NK-92 (cell line): Measurements from ENCODE around the gene ZNF791.
"Not testable (repeated sequence)": the region's sequence is repeated elsewhere in the genome, so short reads cannot be mapped to it uniquely, and the experiment has no call there.

ENCODE experiments used
- DNase-seq: peaks from one replicate; lab custom pipeline; 2025; ENCODE audit not compliant: unreplicated experiment; lab: John Stamatoyannopoulos, UW

The ZNF791 gene

DNA sequence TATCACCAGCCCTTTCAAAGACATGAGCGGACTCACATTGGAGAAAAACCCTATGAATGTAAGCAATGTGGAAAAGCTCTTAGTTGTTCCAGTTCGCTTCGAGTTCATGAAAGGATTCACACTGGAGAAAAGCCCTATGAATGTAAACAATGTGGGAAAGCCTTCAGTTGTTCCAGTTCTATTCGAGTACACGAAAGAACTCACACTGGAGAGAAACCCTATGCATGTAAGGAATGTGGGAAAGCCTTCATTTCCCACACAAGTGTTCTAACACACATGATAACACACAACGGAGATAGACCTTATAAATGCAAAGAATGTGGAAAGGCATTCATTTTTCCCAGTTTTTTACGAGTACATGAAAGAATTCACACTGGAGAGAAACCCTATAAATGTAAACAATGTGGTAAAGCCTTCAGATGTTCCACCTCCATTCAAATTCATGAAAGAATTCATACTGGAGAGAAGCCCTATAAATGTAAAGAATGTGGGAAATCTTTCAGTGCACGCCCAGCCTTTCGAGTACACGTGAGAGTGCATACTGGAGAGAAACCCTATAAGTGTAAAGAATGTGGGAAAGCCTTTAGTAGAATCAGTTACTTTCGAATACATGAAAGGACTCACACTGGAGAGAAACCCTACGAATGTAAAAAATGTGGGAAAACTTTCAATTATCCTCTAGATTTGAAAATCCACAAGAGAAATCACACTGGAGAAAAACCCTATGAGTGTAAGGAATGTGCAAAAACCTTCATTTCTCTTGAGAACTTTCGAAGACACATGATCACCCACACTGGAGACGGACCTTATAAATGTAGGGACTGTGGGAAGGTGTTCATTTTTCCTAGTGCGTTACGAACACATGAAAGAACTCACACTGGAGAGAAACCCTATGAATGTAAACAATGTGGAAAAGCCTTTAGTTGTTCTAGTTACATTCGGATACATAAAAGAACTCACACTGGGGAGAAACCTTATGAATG, 17.6 kb downstream of the ZNF791 start:
- no peak for DNase-seq

DNA sequence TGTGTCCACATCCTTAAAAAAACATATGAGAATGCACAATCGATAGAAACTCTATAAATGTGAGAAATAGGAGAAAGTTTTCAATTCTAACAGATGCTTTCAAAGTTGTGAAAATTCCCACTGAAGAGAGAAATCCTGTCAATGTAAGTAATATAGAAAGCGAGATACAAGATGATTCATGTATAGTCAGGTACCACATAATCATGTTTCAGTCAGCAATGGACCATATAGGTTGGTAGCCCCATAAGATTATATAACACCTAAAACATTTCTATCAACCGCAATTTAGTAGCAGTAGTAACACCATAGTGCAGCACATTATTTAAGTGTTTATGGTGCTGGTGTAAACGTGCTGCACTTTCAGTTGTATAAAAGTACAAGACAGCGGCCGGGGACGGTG, 18.5 kb downstream of the ZNF791 start:
- no peak for DNase-seq

DNA sequence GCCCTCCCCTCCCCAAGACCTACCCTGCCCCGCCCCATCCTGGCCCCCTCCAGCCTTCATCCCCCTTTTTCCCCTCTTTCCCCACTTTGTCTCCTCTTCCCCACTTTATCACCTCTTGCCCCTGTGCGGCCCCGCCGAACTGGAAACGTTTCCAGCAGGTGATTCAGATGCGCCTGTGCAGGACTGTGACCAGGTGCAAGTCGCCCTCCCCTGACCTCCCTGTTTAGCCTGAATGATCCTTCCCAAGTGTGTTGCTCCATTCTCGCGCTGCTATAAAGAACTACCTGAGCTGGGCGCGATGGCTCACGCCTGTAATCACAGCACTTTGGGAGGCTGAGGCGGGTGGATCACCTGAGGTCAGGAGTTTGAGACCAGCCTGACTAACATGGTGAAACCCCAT, 25.9 kb downstream of the ZNF791 start:
- DNase-seq, result no peak

DNA sequence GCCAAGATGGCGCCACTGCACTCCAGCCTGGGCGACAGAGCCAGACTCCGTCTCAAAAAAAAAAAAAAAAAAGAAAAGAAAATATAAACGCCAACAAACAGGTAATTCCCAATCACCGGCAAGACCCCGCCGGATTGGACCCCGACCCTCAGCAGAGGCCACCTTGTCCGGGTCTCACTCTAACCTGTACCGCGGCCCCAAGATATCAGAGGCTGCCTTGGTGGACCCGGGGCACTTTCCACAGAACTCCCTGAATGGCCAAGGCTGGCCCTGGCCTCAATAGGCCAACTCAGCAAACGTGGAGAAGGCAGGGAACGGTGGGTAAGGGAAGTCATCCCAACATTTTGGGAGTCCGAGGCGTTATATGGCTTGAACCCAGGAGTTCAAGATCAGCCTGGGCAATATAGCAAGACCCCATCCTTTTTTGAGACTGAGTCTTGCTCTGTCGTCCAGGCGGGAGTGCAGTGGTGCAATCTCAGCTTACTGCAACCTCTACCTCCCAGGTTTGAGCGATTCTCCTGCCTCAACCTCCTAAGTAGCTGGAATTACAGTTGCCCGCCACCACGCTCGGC, 28.0 kb downstream of the ZNF791 start:
- DNase-seq, result no peak

DNA sequence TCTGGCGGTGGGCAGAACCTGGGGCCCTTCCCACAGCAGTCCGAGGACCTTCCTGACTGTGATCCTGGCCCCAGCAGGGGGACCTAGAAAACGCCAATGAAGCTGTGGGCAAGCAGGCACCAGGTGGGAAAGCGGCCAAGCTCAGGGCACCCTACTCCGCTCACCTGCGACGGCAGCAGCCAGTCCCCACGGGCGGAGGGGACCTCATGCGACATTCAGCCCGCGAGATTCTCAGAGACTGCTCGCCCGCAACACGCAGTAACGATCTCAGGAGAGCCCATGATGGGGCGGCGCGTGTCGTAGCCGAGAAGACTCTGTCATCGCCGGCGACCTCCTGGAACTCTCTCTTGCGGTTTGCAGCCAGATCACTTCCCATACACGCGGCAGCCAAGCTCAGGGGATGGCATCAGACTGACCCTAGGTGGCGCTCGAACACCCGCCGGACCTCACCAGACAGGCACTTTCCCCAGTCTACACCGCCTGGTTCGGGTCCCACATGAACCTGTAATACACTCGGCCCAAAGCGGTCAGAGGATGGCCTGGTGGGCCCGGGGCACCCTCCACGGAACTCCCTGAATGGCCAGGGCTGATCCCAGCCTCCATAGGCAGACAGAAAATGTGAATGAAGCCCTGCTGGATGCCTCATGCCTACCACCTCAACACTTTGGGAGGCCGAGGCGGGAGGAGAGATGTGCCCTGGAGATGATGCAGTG, 29.3 kb downstream of the ZNF791 start:
- DNase-seq, result no peak

DNA sequence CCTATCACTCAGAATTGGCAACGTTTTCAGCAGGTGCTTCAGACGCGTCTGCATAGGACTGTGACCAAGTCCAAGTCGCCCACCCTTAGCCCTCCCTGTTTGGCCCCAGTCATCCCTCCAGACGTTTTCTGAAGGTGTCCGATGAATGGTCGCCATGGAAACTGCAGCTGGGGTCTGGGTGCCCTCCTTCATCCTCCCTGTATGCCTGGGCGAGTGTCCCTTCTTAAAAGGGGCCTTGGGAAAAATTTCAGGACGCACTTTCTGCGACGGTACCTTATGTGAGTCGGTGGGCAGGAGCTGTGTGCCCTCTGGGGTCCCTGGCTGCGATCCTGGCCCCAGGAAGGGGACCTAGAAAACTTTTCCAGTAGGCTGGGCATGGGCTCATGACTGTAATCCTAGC, 30.7 kb downstream of the ZNF791 start:
- DNase-seq, result no peak

DNA sequence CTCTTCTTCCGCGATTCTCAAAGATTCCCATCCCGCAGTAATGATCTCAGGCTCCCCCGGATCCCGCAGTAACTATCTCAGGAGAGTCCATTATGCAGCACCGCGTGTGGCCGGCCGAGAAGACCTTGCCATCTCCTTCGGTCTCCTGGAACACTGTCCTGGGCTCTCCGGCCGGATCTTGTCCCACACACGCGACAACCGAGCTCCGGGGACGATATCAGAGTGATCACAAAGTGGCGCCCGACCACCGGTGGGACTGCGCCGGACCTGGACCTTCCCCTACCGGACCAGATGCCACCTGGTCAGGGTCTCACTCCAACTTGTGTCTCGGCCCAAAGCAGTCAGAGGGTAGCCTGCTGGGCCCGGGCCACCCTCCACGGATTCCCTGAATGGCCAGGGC, 31.8 kb downstream of the ZNF791 start:
- no peak for DNase-seq

DNA sequence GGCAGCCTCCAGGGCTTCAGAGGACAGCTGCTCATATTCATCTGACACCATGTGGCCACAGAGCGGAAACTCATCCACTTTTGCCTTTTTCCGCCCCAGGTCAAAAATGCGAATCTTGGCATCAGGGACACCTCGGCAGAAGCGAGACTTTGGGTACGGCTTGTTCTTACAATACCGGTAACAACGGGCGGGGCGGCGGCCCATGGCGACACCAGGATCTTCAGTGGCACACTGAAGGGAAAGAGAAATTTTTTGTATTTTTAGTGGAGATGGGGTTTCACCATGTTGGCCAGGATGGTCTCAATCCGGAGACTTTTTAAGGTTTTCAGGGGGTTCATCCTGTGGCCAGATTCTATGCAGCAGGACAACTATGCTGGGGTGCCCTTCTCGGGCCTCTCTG, 33.0 kb downstream of the ZNF791 start:
- DNase-seq, result not testable (repeated sequence)

DNA sequence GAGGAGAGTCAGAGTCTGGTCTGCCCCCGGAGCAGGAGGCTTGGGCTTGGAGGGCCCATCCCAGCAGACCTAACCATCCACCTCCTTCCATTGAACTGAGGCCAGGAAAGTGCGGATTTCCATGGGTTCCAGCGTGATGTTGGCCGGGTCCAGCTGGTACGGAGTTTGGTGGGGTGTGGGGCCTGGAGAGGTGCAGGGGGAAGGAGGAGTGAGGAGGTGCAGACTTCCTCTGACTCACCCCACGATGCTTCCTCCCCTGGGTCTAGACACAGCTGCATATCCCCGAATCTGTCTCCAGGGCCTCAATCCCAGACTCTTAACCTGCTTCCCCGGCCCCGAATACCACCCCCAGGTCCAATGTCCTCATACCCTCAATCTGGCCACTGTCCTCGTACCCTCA, 35.8 kb downstream of the ZNF791 start:
- DNase-seq, result no peak

DNA sequence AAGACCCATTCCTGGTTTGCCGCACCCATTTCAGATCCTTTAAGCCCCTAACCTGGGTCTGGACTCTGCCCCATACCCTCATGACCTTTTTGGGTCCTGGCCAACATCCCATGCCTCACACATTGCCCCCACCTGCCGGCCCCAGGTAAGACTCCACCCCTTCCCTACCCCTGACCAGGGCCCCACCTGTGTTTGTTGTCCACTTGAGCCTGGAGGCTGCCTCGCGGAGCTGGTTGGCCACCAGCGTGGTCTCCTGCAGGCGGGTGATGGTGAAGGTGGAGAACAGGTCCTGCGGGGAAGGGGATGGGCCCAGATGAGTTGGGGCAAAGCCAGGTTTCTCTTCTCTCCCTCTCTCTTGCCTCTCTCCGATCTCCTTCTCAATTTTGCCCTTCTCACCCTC, 36.3 kb downstream of the ZNF791 start:
- no peak for DNase-seq

DNA sequence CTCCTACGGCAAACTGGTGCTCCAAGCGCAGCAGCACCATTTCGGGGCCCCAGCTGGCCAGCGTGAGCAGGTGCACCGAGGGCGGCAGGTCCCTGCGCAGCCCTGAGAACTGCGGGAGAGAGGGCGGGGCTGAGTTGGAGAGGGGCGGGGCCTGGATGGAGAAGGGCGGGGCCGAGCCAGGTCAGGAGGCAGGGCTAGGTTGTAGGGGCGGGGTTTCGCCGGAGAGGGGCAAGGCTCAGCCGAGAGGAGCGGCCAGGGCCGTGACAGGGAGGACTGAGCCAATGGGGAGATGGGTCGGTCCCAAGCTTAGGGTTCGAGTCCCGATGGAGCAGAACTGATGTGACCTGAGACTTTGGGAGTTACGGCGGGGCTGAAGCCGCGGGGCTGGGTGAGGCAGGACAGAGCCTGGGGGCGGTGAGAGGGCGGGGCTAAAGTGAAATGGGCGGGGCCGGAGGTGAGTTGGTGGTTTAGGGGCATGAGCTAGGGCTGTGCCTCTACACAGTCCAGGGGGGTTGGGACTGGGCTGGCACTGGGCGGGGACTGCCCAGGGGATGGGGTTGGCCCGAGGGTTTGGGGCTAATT, 36.9 kb downstream of the ZNF791 start:
- no peak for DNase-seq

DNA sequence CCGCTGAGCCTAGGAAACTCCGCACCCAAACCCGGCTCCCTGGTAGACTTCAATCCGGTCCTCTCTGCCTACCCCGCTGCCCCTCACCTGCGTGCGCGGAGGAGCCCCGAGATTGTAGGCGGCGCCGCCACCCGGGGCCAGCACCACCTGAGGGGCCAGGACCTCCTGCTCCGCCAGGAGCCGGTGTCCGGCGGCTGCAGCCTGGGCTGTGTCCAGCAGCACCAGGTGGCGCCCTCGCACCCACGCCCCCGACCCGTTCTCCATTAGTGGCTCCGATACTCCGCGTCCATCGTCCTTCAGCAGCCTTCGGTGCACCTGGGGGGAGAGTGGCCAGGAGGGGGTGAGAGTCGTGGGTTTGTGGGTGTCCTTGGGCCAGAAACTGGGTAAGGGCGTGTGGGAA, 37.4 kb downstream of the ZNF791 start:
- DNase-seq, result no peak

DNA sequence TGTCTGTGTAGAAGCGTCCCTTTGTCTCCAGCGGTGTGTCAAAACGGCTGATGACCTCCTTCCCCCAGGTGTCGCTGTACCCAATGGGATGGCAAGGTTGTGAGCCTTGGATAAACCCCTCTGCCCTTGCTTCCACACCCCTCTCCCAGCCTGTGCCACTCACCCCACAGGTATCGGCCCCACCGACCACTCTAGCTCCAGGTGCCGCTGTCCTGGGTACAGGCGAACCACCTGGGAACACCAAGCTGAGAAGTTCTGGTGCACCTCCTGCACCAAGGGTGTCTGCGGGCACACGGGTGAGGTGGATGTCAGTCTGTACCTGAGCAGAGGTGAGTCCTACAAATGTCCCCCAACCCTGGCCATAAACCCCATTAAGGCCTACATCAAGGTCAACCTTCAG, 39.2 kb downstream of the ZNF791 start:
- no peak for DNase-seq

DNA sequence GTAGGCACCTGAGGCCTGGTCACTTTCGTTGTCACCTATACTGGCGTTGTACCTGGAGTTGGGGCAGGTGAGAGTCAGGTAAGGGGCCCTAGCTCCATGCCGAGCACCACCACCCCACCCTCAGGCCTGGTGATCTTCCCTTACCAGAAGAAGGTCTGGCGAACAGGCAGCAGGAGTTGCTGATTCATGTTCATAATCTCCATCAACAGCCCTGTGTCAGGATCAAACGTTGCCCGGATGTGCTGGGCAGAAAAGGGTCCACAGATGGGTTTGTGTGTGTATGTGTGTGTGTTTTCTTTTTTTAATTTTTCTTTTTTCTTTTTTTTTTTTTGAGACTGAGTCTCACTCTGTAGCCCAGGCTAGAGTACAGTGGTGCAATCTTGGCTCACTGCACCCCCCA, 41.5 kb downstream of the ZNF791 start:
- DNase-seq, result no peak

DNA sequence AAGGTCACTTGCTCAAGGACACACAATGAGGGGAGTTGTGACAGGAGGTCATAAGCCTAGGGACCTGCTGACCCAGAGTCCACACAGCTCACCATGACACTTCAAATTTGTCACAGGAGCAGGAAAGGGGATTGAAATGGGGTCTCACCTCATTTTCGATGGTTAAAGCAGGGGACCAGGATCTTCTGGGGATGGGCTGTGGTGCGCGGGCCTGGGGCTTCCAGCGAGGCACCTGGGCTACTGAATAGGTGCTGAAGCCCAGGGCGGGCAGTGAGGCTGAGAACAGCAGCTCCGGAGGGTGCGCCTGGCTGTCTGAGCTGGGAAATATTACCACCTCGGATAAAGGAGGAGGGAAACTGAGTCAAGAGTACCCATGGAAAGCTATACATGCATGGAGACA, 44.8 kb downstream of the ZNF791 start:
- no peak for DNase-seq

DNA sequence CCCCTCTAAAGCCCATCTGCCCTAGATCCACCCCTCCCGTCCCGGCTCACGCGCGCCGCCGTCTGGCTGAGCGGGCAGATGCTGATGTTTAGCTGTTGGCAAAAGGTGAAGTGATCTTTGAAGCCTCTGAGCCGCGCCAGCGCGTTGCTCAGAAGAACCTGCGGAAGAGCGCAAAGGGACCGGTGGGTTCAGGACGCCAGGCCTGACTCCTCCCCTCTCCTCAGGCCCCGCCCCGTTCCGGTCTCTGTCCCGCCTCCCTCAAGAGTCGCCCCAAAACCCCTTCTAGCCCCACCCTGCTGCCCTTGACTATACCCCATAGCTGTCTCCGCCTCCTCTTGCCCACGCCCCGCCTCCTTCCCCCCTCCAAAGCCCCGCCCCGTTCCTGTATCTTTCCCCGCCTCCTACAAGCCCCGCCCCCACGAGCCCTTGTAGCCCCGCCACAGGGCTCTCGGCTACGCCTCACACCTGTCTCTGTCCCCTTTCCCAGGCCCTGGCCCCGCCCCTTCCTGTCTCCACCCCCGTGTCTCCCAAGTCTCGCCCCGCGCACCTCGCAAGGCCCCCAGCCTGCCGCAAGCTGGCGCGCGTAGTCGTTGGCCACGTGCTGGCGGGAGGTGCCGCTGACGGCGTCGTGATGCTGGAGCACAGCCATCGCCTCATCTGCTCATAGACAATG, 46.3 kb downstream of the ZNF791 start:
- DNase-seq, result no peak

DNA sequence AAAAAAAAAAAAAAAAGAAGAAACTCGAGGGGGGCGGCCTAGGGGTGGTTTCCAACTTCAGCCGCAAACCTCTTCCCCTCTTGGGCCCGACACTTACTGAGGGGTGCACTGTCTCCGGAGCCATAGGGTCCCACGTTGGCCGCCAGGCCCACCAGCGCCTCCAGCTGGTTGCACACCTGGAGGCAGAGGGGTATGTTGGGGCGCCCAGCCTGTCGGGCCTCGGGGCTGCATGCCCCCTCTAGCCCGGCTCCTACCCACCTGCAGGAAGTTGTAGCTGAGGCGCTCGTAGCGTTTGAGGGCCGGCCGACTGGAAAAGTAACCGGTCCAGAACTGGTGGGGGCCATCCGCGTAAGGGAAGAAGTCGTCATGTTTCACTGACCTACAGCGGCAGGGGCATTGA, 47.2 kb downstream of the ZNF791 start:
- no peak for DNase-seq

DNA sequence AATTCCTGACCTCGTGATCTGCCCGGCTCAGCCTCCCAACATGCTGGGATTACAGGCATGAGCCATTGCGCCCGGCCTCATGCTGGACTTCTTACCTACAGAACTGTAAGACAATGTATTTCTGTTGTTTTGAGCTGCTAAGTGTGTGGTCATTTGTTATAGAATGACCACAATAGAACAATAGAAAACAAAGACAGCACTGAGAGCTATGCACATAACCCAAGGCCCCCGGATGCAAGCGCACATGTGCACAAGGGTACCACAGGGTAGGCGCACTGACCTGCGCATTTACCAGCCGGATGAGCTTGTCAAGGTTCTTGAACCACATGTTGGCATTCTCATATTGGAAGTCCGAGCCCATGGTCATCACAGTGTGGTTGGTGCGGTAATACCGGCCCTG, 50.3 kb downstream of the ZNF791 start:
- no peak for DNase-seq

DNA sequence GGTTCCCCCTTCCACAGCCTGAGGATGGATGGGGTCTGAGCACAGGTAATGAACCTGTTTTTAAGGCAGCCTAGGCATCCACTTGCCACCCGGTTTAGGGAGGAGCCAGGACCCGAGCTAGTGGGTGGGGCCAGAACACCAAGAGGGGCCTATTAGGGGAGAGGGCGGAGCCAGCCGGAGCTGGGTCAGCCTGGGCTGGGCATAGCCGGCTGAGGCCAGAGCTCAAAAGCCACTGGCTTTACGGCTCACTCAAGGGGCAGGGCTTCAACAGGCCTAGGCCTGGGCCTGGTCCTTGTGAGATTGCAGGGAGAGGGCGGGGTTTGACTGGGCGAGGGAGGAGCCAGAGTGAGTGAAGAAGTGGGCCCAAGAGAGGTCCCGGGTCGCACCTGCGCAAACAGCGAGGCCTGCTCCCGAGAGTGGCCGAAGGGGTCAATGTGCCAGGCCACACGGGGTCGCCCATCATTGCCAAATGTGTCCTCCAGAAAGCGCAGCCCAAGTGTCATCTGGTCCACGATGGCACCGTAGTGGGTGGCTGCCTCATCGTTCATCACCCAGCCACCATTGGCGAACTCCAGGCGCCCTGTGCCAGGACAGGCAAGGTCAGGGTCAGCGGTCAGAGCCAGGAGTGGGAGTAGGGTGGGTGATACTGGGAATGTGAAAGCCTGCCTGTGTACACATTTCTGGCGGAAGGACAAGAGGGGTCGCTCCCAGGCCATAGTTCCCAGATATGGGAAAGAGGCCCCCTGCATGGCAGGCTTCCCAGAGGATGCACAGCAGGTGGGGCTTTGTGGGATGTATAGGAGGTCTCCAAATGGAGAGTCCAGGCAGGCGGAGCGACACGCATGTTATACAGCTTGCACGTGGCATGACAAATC, 53.9 kb downstream of the ZNF791 start:
- no peak for DNase-seq

DNA sequence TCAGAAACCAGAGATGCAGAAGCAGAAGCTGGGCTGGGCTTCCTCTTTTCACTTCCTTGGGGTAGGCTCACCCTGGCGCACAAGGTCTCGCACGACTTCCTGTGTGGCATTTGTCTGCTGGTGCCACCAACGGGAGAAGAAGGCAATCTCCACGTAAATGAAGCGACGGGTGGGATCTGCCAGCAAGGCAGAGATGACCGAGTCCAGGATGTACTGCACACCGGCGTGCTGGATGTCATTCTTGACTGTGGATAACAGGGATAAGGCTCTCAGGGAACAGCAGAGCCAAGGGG, 54.5 kb downstream of the ZNF791 start:
- DNase-seq, result no peak
